ENCODE results near the gene CHRDL1. TPM values are rescaled to one million over a fixed set of nuclear protein-coding genes. Genes with fewer than 3 reads are reported as not detected.

CHRDL1 gene
- polyA plus RNA-seq, 1 of the 3 experiments (the other 2 are of a cell fraction), result 0.64 TPM

- H3K9me3 ChIP-seq, result no peaks in the 10 kb centered on the region
- no peaks in the 10 kb centered on the region for H3K79me2 ChIP-seq (ENCODE audit: insufficient read depth)
- H3K27me3 ChIP-seq (ENCODE audit: insufficient read depth), result no peaks in the 10 kb centered on the region; the same call in 1 of the 2 replicates
- no peak overlapping the region for H2AFZ ChIP-seq (ENCODE audit: low read depth)
- no peak overlapping the region for H3K4me2 ChIP-seq
- no peaks in the 10 kb centered on the region for H4K20me1 ChIP-seq (ENCODE audit: insufficient read depth)
- no peaks in the 10 kb centered on the region for H3K36me3 ChIP-seq (replicated peaks in 1 of 2; ENCODE audit: control insufficient read depth in 1 of 2, insufficient read depth in 2 of 2, low read length in 1 of 2)
- no peak overlapping the region for H3K4me3 ChIP-seq (ENCODE audit: low read depth in 2 of 2, low read length in 1 of 2)
- H3F3A ChIP-seq (replicated peaks; ENCODE audit: insufficient read depth), result no peaks in the 10 kb centered on the region
- TF ChIP-seq FOSL2 (IDR thresholded peaks at IDR 0.05; ENCODE audit: borderline replicate concordance, low read depth), result no peak
- TF ChIP-seq, protein P1, sequence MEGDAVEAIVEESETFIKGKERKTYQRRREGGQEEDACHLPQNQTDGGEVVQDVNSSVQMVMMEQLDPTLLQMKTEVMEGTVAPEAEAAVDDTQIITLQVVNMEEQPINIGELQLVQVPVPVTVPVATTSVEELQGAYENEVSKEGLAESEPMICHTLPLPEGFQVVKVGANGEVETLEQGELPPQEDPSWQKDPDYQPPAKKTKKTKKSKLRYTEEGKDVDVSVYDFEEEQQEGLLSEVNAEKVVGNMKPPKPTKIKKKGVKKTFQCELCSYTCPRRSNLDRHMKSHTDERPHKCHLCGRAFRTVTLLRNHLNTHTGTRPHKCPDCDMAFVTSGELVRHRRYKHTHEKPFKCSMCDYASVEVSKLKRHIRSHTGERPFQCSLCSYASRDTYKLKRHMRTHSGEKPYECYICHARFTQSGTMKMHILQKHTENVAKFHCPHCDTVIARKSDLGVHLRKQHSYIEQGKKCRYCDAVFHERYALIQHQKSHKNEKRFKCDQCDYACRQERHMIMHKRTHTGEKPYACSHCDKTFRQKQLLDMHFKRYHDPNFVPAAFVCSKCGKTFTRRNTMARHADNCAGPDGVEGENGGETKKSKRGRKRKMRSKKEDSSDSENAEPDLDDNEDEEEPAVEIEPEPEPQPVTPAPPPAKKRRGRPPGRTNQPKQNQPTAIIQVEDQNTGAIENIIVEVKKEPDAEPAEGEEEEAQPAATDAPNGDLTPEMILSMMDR (IDR thresholded peaks at IDR 0.05), result no peak
- no peak for TF ChIP-seq RAD21 (IDR thresholded peaks at IDR 0.05; ENCODE audit: low read length)
- TF ChIP-seq TAF1 (IDR thresholded peaks at IDR 0.05; ENCODE audit: borderline replicate concordance, low read depth, low read length), result no peak
- TF ChIP-seq ELF1 (IDR thresholded peaks at IDR 0.05), result no peak
- TF ChIP-seq NRF1 (IDR thresholded peaks at IDR 0.05; ENCODE audit: low read depth, low read length), result no peak
- 24% methylated on average over 4 of the region's 4 CpGs for WGBS (ENCODE audit: low lambda C conversion rate)
- H3K9me2 ChIP-seq, result no peaks in the 10 kb centered on the region
- DNase-seq, result no peak
- H3K9ac ChIP-seq, result no peak overlapping the region
- H3K27ac ChIP-seq (ENCODE audit: low read depth in 2 of 2, low read length in 1 of 2), result no peak overlapping the region
- POLR2A ChIA-PET, result no interaction called here
- no peaks in the 10 kb centered on the region for H3K4me1 ChIP-seq (ENCODE audit: control insufficient read depth in 1 of 2, insufficient read depth in 2 of 2, low read depth in 1 of 2, low read length in 1 of 2)
- CTCF ChIA-PET, result no interaction called here
These were observed 8.8 kb upstream of the CHRDL1 start for GRCh38 chrX:110804446-110804845.

- Histone ChIP-seq H3K36me3 (replicated peaks in 1 of 2; ENCODE audit: control insufficient read depth in 1 of 2, insufficient read depth in 2 of 2, low read length in 1 of 2) (no peaks in the 10 kb centered on the region), H3K4me1 (ENCODE audit: control insufficient read depth in 1 of 2, insufficient read depth in 2 of 2, low read depth in 1 of 2, low read length in 1 of 2) (no peaks in the 10 kb centered on the region), H3K79me2 (ENCODE audit: insufficient read depth) (no peaks in the 10 kb centered on the region), H3K27me3 (ENCODE audit: insufficient read depth) (no peaks in the 10 kb centered on the region; the same call in 1 of the 2 replicates), H2AFZ (ENCODE audit: low read depth) (no peak overlapping the region), H3K9me2 (no peaks in the 10 kb centered on the region), H3F3A (replicated peaks; ENCODE audit: insufficient read depth) (no peaks in the 10 kb centered on the region), H3K9ac (no peak overlapping the region), H3K27ac (ENCODE audit: low read depth in 2 of 2, low read length in 1 of 2) (no peak overlapping the region), H3K4me2 (no peak overlapping the region), H3K4me3 (ENCODE audit: low read depth in 2 of 2, low read length in 1 of 2) (no peak overlapping the region), H3K9me3 (no peaks in the 10 kb centered on the region), H4K20me1 (ENCODE audit: insufficient read depth) (no peaks in the 10 kb centered on the region)
- ChIA-PET CTCF (no interaction called here), POLR2A (no interaction called here)
- no peak for DNase-seq
- no peak for TF ChIP-seq GABPA (IDR thresholded peaks at IDR 0.05; ENCODE audit: low read depth)
- no peak for TF ChIP-seq NRF1 (IDR thresholded peaks at IDR 0.05; ENCODE audit: low read depth, low read length)
- TF ChIP-seq, protein P1 (IDR thresholded peaks at IDR 0.05), result no peak
- no peak for TF ChIP-seq MAX (IDR thresholded peaks at IDR 0.05; ENCODE audit: low read depth)
- TF ChIP-seq YY1 (IDR thresholded peaks at IDR 0.05; ENCODE audit: low read depth), result no peak
- TF ChIP-seq, protein P2, sequence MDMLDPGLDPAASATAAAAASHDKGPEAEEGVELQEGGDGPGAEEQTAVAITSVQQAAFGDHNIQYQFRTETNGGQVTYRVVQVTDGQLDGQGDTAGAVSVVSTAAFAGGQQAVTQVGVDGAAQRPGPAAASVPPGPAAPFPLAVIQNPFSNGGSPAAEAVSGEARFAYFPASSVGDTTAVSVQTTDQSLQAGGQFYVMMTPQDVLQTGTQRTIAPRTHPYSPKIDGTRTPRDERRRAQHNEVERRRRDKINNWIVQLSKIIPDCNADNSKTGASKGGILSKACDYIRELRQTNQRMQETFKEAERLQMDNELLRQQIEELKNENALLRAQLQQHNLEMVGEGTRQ (IDR thresholded peaks at IDR 0.05; ENCODE audit: borderline replicate concordance, low read depth, low read length), result no peak
- no peak for TF ChIP-seq REST (IDR thresholded peaks at IDR 0.05; ENCODE audit: low read depth, low read length)
- TF ChIP-seq RFX5 (IDR thresholded peaks at IDR 0.05; ENCODE audit: low read length), result no peak
- TF ChIP-seq NFIC (IDR thresholded peaks at IDR 0.05; ENCODE audit: borderline replicate concordance), result no peak
- TF ChIP-seq RXRA (IDR thresholded peaks at IDR 0.05; ENCODE audit: borderline replicate concordance, low read depth), result no peak
- TF ChIP-seq SMC3 (IDR thresholded peaks at IDR 0.05; ENCODE audit: low read depth, low read length), result no peak
- TF ChIP-seq PBX3 (IDR thresholded peaks at IDR 0.05), result no peak
- 16% methylated on average over 3 of the region's 3 CpGs for WGBS (ENCODE audit: low lambda C conversion rate)
These were observed 7.9 kb upstream of the CHRDL1 start for GRCh38 chrX:110803506-110803905.
